Loucy (cell line): Measurements from ENCODE around the gene RWDD1.

Source experiments
- EZH2phosphoT487 ChIP-seq: fragments of 200-600 bp; IDR thresholded peaks from 2 replicates; pipeline ENCODE4 v1.6.1; 2018; ENCODE audit warnings: antibody characterized with exemption, mild to moderate bottlenecking, moderate library complexity, borderline replicate concordance
- TF ChIP-seq, protein P1 (sequence below): fragments of 200-600 bp; sonication (generic); conservative IDR thresholded peaks from 2 replicates; pipeline ENCODE4 v1.5.1; 2014; ENCODE audit warnings: mild to moderate bottlenecking, antibody characterized with exemption, low read length

DNA sequence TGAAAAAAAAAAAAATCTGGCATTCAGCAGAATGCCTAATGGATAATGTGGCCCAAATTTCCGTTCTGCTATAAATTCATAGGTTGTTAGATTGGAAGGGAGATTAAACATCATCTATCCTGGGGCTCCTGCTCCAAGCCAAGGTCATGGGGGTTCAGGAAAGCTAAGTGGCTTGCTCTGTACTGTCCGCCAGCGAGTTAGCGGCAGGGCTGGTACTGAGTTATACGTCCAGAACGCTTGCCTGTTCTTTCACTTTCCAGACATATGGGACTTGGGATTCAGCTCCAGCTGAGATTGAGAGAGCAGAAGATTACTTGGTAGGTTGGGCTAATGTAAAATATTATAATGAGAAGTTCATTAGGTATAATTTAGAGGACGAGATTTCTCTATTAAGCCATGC, 858 bp downstream of the RWDD1 start:
- TF ChIP-seq, protein P1, sequence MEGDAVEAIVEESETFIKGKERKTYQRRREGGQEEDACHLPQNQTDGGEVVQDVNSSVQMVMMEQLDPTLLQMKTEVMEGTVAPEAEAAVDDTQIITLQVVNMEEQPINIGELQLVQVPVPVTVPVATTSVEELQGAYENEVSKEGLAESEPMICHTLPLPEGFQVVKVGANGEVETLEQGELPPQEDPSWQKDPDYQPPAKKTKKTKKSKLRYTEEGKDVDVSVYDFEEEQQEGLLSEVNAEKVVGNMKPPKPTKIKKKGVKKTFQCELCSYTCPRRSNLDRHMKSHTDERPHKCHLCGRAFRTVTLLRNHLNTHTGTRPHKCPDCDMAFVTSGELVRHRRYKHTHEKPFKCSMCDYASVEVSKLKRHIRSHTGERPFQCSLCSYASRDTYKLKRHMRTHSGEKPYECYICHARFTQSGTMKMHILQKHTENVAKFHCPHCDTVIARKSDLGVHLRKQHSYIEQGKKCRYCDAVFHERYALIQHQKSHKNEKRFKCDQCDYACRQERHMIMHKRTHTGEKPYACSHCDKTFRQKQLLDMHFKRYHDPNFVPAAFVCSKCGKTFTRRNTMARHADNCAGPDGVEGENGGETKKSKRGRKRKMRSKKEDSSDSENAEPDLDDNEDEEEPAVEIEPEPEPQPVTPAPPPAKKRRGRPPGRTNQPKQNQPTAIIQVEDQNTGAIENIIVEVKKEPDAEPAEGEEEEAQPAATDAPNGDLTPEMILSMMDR: no peak
- no peak for TF ChIP-seq EZH2phosphoT487
